GM18511 (cell line): Measurements from ENCODE around the gene TPSAB1.

Experiments used
- ATAC-seq: cut with Tn5 transposase; IDR thresholded peaks from one replicate; pipeline ENCODE4 v1.9.1; 2021; ENCODE audit warnings: mild to moderate bottlenecking, moderate library complexity; ENCODE audit not compliant: unreplicated experiment

The TPSAB1 gene

DNA sequence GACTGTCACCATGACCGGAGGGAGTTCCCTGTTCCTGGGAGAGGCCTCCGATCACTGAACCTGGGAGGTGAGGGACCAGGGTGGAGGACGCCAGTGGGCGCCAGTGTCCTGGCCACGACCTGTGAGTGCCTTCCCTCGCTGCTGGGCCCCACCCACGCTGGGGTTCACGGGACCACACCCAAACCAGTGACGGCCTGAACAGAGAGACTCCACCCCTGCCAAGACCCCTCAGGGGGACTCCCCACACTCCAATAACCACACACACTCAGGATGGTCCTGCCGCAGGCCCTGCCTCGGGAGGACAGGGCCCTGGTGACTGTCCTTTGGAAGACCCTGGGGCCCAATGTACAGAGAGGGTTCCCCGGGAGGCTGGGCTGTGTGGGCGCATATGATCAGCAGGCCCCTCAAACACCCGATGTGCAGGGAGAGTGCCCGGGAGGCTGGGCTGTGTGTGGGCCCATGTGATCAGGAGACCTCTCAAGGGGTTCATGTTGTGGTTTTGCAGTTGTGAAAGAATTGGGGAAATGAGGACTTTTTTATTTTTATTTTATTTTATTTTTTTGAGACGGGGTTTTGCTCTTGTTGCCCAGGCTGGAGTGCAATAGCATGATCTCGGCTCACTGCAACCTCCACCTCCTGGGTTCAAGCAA lies 41.9 kb downstream of the TPSAB1 start:
- no peak for ATAC-seq

DNA sequence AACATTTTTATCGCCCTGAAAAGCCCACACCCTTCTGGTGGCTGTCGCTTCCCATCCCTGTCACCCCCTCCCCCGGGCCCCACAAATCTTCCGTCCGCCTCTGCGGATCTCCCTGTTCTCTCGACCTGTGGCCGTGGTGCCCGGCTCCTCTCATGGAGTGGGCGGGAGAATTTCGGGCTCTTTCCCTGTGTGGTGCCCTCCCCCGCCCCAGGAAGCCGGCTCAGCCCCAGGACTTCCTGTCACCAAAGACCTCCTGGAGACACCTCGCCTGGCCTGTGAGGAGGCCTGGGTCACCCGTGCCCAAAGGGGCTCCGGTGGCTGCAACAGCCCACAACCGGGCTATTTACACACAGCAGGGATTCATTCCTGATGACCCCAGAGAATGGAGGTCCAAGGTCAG lies 42.8 kb downstream of the TPSAB1 start:
- no peak for ATAC-seq

DNA sequence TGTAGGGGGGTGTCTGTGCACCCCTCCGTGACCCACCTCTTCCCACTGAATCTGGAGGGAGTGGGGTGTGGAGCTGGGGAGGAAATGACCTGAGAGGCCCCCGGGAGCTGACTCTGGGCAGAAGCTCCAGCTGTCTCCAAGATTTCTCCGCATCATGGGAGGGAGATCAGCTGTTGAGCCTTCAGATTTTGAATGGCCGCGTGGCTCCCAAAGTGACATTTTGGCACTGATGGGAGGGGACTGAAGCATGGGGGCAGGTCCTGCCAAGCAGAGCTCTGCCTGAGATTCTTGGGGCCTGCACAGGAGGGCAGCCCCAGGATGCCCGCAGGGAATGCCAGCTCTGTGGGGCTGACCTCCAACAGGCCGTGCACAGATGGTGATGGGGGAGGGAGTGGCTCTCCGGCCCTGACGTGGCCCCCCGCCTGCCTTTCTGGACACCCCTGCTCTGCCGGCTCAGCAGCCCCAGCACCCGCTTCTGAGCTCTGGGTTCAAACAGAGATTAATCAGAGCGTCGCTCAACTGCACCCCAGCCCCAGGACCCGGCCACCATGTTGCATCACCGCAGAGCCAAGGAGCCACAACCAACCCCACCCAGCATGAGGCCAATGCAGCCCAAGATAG lies 43.6 kb downstream of the TPSAB1 start:
- ATAC-seq, result no peak

DNA sequence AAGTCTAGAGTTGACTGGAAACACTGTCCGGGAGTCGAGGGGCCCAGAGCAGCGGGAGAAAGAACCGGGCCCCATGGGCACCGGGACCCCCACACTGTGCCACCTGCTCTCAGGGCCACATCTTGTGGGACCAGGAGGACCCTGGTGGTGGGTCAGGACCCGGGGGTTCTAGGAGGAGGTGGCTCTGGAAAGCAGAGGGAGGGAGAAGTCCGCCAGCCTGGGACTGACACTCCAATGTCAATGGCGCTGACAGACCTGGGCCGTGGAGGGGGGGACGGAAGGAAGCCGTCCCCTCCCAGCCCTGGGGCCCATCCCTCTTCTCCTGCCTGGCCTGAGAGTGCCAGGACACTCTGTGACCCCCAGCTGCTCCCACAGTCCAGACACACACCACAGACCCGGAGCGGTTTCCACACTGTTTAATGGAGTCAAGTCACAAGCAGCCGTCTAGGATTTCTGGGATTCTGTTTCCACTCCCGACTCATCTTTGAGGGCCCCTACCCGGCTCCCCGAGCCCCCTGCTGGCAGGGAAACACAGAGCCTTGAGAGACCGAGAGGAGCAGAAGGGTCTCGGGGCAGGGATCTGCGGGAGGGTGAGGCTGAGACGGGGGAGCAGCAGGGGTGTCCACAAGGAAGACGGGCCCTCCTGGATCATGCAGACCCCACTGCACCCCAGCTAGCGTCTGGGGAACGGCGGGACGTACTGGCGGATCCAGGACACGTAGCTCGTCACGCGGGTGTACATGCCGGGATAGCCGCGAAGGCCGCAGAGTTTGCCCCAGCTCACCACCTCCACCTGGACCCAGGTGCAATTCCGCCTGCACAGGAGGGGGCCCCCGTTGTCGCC lies 45.4 kb downstream of the TPSAB1 start:
- ATAC-seq, result no peak

DNA sequence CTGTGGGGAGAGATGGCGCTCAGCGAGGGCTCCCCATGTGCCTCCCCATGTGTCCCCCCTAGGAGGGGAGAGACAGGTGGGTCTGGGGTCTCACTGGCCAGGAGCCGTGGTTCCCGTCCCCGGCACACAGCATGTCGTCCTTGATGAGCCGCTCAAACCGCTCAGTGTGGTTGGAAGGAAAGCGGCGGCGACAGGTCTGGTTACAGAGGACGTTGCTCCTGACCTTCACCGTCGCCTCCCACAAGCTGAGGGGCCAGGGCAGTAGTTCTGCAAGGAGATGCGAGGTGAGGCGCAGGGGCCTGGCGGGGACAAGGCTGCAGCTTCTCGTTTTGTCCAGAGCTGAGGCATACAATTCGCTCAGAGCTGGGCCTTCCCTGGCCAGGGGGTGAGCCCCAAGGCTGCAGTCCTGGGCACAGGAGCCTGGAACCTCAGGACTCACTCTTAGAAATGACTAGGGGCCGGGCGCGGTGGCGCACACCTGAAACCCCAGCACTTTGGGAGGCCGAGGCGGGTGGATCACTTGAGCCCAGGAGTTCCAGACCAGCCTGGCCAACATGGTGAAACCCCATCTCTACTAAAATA lies 46.1 kb downstream of the TPSAB1 start:
- ATAC-seq, result no peak

DNA sequence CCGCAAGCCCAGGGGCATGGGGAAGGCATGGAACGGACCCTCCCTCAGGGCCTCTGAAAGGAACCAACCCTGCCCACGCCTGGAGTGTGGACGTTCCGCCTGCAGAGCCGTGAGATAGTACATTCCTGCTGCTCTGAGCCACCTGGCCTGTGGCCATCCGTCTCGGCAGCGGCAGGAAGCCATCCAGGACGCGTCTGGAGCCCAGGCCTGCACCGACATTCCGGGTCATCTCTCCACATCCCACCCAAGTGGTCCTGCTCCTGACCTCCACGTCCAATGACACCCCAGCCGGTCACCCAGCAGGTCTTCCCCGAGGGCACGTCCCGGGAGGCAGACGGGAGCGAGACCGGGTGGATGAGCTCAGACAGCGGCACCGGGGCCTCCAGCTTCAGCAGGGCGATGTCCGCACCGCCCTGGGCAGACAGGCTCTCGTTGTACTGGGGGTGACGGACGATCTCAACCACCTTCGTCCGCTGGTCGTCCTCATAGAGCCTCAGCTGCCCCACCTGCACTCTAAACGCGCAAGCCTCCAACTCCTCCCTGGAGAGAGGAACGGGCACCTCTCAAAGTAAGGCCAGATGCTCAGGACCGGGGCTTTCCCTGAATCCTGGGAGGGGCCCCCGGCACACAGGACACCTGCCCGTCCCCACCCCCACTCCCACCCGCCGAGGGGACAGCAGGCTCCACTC lies 47.6 kb downstream of the TPSAB1 start:
- no peak for ATAC-seq

DNA sequence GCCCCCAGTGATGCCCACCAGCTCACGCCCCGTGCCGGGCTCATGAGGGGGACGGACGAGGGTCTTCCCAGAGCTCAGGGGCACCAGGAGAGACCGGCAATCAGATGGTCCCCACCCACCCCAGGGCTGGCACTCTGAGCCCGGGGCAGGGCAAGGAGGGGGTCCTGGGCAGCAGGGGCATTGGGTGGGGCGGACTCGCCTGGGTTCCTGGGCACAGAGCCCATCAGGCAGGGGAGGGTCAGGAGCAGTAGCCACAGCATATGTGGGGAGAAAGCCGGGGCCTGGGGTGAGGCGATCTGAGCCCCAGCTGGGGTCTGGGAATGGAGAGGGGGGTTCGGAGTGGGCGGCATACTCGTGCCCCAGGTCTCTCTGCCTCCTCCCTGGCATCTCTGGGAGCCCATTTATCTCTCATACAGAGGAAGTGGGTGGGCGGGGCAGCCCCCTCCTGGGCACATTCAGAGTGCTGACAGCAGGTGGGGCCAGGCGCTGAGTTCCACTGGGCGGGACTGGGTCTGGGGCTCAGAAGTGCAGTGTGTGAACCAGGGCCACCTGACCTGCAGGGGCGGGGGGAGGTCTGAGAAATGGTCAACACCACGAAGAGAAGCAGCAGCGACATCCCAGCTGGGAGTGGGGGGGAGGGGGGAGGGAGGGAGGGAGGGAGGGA lies 48.4 kb downstream of the TPSAB1 start:
- ATAC-seq, result no peak

DNA sequence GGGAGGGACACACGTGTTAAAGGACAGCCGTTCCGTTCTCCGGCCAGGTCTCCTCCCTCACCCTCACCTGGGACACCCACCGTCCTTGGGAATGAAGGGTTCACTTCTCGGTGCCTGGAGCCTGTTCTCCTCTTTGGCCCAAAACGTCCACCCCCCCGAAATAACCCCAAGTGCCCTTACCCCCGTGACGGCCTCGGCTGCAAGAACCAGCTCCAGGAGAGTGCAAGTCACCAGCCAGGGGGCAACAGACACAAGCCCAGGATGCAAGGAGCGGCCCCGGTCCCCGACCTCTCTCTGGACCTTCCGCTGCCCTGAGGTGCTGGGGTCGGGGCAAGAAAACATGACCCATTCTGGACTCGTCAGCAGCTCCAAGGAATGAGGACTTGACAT lies 49.0 kb downstream of the TPSAB1 start:
- no peak for ATAC-seq

DNA sequence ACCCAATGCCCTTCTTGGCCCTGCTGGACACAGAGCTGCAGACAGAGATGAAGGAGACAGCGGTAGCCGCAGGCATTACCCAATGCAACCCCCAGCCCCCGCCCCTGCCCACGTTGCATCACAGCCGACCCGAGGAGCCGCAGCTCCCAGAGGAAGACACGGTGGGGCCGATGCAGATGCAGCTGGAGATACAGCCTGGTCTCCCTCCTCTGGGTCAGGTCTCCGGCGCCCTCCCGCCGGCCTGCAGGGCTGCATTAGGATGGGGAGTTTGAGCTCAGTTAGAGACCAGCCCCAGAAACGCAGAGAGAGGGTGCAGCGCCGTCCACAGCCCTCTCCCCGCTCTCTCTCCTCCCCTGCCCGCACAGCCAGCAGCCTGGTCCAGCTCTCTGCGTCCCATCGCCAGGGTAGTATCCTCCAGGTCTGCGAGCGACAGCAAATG lies 49.6 kb downstream of the TPSAB1 start:
- no peak for ATAC-seq

DNA sequence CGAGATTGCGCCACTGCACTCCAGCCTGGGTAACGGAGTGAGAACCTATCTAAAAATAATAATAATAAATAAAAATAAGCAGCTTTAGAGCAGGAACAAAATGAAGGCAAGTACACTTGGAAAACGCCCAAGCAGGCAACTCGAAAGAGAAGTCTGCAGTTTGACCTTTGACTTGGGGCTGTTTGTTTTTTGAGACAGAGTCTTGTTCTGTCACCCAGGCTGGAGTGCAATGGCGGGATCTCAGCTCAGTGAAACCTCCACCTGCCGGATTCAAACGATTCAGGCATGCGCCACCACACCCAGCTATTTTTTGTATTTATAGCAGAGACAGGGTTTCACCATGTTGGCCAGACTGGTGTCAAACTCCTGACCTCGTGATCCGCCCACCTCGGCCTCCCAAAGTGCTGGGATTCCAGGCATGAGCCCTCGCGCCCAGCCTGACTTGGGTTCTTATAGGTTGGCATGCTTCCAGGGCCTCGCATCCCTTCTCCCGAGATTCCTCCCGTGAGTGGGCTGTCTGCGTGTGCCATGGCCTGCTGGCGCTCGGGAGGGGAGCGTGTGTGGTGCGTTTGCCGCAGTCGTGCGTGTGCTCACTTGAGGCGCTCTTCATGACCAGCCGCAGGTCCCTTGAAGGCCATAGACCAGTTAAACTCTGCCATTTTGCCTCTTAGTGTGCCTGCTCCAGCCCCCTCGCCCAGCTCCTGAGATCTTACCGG lies 50.5 kb downstream of the TPSAB1 start:
- no peak for ATAC-seq

DNA sequence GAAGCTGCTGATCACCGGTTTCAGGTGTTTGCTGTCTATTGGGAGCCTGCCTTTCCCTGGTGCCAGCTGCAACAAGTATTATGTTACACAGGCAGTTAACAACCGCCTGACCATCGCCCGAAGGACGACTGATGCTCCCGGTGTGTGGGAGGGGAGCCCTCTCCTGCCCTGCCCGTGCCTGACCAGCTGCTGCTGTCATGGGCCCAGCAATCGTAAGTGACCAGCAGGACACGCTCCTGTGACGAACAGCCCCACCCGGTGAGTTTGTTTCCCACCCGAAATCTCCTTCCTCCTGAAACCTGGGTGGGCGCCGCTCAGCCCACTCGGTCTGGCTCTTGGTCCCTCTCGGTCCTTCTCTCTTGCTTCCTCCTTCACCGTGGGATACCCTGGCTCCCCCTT lies 51.1 kb downstream of the TPSAB1 start:
- no peak for ATAC-seq
